HG02610 (cell line): ENCODE results near the gene MORC4.
"Not testable (repeated sequence)": the region's sequence is repeated elsewhere in the genome, so short reads cannot be mapped to it uniquely, and the experiment has no call there.

ENCODE experiments used
- ATAC-seq: cut with Tn5 transposase; IDR thresholded peaks from one replicate; pipeline ENCODE4 v1.9.1; 2021; ENCODE audit warnings: mild to moderate bottlenecking, moderate library complexity; ENCODE audit not compliant: unreplicated experiment

Gene MORC4

DNA sequence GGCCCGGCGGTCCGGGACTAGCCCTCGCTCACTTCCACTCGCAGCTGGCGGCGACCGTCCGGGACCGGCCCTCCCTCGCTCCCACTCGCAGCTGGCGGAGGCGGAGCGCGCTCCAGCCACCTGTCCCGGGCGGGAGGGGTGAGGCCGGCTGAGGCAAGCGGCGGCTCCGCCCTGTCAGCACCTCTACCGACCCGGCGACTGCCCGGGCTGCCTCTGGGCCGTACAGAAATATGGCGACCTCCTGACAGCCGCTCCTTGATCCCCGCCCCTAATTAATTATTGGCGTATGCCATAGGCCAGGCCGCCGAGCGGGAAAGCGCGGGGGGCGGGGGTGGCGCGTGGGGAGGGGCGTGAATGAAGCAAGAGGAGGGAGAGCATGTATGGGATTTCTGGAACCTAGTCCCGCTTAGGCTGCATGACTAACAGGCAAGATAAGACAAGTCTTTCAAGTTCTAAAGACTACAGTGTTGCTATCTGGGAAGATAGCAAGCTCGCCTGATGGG lies at the start of gene MORC4:
Gene MORC4 (minus strand): TSS at position 200 of the 503 bp plus-strand sequence. CDS start 243 bp downstream, outside the sequence.
- ATAC-seq, result peak; percentile 84

GRCh38 chrX:107047622-107048021 lies 47.6 kb upstream of the MORC4 start:
- ATAC-seq, result no peak

- ATAC-seq, result no peak
These were observed 29.7 kb upstream of the MORC4 start for GRCh38 chrX:107029752-107030151.

GRCh38 chrX:107025545-107025944 lies 25.5 kb upstream of the MORC4 start:
- ATAC-seq, result no peak

DNA sequence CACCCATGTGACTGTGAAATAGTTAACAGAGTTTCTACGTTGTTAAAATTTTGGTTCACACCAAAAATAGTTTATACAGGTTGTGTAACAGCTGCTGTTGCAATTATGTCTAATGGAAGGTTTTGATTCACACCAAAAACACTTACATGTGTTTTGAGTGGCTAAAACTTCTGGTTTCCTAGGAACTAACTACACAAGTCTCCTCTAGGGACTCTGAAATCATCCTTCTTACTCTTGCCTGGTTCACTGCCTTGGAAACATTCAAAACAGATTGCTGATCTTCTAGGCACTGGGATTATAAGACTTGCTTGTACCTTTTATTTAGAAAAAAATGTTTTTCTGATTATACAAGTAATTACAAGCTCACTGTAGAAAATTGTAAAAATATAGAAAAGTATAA lies 14.9 kb upstream of the MORC4 start:
- ATAC-seq, result no peak

DNA sequence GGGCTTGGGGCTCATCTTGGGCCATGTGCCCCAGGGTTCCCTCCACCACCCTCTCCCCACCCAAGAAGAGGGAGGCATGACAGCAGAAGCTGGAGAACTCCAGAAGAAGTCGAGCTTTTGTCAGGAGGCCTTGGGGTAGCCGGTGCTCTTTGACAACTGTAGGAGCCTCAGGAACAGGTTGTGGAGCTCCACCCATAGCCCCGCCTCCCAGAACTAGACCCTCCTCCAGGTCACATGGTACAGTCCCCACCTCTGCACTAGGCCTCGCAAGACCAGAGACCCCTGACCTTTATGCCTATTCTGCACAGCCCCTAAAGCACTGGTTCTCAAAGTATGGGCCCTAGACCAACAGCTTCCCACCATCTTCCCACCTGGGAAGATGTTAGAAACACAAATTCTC lies 8.0 kb upstream of the MORC4 start:
- no peak for ATAC-seq

GRCh38 chrX:106999002-106999975 lies 723 bp downstream of the MORC4 start:
- peak; percentile 26 for ATAC-seq

DNA sequence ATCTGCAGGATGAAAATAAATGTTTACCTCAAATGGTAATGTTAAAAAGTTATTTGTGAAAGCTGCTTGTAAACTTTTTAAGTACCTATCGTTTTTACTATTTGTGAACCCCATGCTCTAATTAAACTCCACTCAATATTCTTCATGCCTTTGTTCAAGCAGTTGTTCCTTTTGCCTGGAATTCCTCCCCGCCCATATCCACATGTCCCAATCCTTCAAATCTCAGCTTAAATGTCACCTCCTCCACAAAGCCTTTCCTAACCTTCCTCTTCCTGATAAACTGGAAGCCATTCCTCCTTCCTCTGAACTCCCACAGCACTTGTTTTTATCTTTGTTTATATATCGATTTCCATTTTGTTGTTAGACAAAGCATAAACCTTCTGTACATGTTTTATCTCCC lies 2.4 kb downstream of the MORC4 start:
- ATAC-seq, result no peak

DNA sequence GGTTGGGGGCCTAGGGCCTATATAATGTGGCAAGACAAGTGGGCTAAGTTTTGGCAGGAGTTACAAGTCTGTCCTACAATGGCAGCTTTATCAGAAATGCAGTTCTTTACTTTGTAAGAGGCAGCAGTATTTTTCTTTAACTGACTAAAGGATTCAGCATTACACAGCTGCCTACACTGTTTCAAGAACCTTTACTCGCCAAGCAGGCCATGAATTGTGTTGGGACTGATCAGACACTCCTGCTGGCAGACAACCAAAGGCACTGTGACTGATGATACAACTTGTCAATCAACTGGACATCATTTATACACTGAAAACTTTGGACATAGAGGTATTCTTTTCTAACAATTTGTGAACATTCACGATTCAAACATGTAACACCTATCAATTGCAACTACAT lies 4.3 kb downstream of the MORC4 start:
- no peak for ATAC-seq

DNA sequence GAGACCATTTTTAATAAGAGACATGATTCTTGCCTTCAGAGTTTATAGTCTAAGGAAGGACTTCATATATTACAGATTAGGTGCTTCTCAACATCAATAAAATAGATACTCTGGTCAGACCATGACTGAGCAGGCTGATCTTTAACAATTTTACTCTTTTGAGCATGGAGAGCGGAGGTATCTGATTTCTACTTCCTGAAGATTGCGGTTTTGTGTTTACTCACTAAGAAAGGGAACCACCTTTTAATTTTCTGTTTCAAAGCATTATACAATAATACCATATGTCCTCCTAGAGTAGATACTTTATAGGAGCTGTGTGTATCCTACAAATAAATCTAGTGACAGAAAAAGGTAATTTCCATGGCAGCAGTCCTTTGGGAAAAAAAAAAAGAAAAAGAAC lies 12.5 kb downstream of the MORC4 start:
- ATAC-seq, result no peak

DNA sequence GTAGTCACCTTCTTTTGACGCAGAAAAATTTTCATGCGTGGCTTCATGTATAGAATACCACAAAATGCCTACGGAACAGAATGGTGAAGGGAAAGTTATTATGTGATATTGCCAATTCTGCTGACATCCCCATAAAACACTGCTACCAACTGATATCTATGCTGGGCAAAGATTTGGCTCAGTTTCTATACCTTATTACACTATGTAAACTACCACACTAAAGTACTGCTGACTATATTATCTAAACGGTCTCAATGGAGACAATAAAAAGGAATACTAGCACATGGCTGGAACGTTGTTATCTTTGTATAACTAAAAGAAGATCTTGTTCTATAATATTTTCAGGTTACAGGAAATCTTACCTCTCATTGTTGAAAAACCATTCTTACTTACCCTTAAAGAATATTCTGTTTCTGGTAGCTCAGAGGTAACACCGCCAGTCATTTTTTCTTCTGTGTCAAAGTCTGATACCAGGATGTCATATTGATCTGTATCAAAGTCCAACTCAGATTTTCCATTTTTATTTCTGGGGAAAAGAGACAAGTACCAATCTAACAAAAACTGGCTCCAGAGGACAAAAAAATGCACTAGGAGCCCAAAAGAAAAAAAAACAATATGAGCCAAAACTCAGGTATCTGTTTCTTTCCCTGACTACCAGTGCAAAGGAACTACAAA lies 18.9 kb downstream of the MORC4 start:
- ATAC-seq, result no peak

DNA sequence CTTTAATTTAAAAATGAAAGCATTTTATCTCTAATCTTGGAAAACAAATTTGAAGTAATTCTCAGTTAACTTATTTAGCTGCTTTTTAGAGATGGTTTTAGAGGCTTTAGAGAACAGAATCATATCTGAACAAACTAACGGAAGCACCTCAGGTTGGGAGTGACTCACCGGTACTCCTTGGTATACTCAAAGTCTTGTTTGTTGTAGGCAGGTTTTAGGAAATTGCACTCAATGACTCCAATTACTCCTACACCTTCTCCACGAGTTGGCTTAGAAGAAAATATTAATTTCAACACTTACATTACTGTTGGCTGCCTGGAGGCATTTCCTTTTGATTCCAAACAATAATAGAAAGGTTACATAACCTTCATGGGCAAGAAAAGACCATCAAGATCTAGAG lies 23.6 kb downstream of the MORC4 start:
- ATAC-seq, result no peak

DNA sequence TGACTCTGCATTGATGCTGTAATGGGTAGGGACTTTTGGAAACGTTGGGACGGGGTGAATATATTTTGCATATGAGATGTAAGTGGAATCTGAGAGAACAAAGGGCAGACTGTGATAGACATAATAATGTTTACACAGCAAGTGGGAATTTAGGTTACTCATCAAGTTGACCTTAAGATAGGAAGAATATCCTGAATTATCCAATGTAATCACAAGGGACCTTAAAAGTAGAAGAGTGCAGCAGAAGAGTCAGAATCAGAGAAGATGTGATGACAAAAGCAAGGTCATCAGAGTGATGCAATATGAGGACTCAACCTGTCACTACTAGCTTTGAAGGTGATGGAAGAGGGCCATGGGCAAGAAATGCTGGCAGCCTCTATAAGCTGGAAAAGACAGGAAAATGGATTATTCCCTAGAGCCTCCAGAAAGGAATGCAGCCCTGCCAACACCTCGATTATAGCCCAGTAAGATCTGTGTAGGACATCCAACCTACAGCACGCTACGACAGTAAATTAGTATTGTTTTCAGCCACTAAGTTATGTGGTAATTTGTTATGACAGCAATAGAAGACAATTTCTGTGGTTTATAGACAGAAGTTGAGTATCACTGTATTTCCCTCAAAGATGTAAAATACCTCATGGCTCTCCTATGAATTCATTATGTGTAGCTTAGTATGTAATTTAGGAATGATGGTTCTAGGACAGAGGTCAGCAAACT lies 26.4 kb downstream of the MORC4 start:
- no peak for ATAC-seq

- ATAC-seq, result no peak
These were observed 27.1 kb downstream of the MORC4 start for GRCh38 chrX:106972896-106973295.

- not testable (repeated sequence) for ATAC-seq
These were observed 33.5 kb downstream of the MORC4 start for GRCh38 chrX:106966547-106966946.

DNA sequence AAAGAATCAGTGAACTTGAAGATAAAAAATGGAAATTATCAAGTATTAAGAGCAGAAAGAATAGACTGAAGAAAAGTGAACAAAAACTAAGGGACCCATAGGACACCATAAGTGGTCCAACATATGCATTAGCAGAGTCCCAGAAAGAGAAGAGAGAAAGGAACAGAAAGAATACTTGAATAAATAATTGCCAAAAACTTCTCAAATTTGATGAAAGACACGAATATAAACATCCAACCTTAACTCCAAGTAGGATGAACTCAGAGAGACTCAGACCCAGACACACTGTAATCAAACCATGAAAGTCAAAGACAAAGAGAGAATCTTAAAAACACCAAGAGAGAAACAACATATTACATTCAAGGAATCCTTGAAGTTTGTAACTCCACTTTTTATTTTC lies 35.7 kb downstream of the MORC4 start:
- no peak for ATAC-seq

DNA sequence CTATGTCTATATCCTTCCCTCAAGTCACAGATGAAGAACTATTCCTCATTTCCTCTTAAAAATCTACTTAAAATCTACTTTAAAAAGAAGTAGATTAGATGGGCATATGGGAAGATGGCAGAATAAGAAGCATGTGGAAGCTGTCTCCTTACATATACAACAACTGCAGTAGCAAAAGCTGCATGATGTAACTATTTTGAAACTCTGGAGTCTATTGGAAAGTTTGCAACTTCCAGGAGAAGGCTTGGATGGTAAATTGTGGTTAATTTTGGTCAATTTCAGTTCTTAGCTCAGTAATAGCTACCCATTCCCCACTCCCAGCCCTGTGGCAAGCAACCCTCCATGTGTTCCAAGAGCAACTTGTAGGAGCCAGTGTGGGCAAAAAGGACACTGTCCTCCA lies 36.9 kb downstream of the MORC4 start:
- no peak for ATAC-seq

DNA sequence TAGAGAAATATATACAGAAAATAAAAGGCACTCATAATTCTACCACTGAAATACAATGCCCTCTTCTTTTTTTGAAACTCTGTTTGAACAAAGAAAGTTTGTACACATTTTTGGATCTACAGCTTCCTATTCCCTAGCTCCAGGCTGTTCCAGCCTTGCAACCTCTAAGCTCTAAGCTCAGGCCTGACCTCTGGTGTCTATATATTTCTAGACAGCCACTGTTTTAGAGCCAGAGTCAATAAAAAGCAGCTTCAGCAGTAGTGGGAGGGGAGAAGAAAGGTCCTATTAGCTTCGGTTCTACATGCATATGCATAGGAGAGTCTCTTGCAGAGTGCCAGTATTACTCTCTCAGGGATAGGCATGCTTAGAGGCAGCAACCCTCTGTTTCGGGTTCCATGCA lies 40.1 kb downstream of the MORC4 start:
- no peak for ATAC-seq

GRCh38 chrX:106957856-106958255 lies 42.2 kb downstream of the MORC4 start:
- no peak for ATAC-seq

DNA sequence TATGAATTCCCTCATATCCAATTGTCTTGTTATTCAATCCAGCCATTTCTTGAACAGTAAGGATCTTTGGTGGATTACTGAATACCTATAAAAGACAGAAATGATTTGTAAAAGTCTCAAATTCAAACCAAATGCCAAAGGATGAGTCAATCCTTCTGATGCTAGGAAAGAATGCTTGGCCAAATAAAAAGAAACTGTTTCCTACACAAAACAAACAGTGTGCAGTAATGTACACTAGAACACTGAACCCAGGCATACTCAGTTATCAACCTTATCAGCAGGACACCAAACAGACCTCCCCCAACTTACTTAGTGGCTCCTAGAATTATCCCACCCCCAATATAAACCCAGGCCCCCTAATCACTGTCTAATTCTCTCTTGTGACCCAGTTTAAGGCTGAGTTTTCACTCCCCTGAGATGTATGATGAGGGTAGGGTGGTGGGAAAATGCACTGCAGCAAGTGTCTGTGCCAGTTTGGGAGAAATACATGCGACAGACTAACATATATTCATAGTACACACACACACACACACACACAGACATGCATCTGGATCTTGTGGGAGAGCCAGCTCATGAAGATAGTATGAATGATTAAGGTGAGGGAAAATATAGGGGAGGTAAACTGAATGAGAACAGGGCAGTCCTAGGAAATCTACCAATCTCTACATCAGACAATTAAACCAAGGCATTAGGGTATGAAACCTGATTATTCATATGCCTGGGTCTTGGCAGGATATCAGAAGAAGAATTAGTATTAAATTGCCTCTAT lies 44.8 kb downstream of the MORC4 start:
- no peak for ATAC-seq

- no peak for ATAC-seq
These were observed 46.0 kb downstream of the MORC4 start for GRCh38 chrX:106954041-106954440.
